HG03469 (cell line): ENCODE results near the gene AGFG1.

Experiments used
- ATAC-seq: cut with Tn5 transposase; IDR thresholded peaks from one replicate; pipeline ENCODE4 v1.9.1; 2021; ENCODE audit warnings: mild to moderate bottlenecking, moderate library complexity, moderate number of reproducible peaks; ENCODE audit not compliant: unreplicated experiment

Gene AGFG1

DNA sequence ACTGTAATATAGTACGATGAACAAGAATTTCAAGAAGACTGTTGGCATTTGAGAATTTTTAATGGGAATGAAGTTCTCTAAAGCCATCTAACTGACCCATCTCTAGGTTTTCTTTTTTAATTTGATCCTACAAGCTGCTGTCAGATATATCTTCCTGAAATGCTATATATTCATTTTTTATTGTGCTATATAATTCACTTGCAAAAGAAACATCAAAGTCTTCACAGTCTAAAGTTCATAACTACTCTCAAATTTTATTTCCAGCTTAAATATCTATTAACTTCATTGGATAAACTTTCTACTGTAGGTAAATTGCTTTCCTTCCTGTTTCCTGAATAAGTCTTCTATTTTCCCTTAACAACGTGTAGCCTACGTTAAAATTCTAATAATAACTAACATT, 130.4 kb downstream of the AGFG1 start:
- no peak for ATAC-seq

GRCh38 chr2:227606476-227606875, 134.5 kb downstream of the AGFG1 start:
- no peak for ATAC-seq

- ATAC-seq: no peak
Measured at GRCh38 chr2:227607941-227608340, 136.0 kb downstream of the AGFG1 start.

GRCh38 chr2:227608561-227609338, 136.8 kb downstream of the AGFG1 start:
- peak; percentile 58 for ATAC-seq

DNA sequence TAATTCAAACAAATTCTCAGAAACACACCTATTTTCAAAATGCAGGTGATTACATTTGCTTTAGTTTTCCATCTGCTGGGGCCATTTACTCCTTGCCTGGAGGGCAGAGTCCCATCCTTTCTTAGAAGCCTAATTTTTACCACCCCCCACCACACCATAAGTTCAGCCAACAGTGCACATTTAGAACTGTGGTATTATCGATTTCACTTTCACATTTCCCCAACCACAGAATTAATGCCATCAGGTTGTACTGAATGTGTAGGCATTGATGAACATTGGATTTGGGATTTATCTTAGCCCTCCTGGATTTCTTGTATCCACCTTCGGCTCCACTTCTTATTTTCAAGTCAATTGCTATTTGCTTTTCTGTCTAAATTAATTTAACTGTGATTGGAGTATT, 138.2 kb downstream of the AGFG1 start:
- no peak for ATAC-seq
